Measurements from ENCODE around the gene USP48.

USP48 gene

DNA sequence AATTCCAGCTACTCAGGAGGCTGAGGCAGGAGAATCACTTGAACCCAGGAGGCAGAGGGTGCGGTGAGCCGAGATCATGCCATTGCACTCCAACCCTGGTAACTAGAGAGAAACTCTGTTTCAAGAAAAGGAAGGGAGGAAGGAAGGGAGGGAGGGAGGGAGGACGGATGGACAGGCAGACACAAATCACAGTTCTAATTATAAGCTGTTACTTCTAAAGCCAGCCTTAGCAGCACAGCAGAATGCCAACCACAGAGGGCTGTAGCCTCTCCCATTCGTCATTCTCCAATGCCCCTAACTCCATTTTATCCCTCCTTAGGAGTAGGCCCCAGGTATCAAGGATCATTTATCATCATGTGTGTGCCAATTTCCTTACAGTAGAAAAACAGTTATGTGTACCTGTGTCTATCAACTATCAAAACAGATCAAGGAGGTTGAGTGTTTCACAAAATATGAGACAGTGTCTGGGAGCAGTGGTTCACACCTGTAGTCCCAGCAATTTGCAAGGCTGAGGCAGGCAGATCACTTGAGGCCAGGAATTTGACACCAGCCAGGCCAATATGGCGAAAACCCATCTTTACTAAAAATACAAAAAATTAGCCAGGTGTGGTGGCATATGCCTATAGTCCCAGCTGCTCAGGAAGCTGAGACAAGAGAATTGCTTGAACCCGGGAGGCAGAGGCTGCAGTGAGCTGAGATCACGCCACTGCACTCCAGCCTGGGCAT lies 19.1 kb downstream of the USP48 start:
- Histone ChIP-seq H3K27ac (ENCODE audit: low read depth, low read length) (peak overlapping the region; percentile 42), H3K9me3 (ENCODE audit: control insufficient read depth in 5 of 5, low read length in 5 of 5) (no peaks in the 10 kb centered on the region), H3K4me1 (ENCODE audit: control insufficient read depth in 5 of 5, insufficient read depth in 5 of 5, low read length in 5 of 5) (peaks cover 0 to 31% (median 28%) of the 10 kb centered on the region in 5 donors), H3K9ac (ENCODE audit: low read length in 5 of 5) (no peak overlapping the region), H3K27me3 (ENCODE audit: control insufficient read depth in 5 of 5, insufficient read depth in 4 of 5, low read length in 5 of 5) (no peaks in the 10 kb centered on the region), H3K36me3 (ENCODE audit: control insufficient read depth in 5 of 5, insufficient read depth in 5 of 5, low read length in 5 of 5) (no peaks in the 10 kb centered on the region), H3K4me3 (ENCODE audit: low read depth in 1 of 5, low read length in 5 of 5) (no peak overlapping the region)

DNA sequence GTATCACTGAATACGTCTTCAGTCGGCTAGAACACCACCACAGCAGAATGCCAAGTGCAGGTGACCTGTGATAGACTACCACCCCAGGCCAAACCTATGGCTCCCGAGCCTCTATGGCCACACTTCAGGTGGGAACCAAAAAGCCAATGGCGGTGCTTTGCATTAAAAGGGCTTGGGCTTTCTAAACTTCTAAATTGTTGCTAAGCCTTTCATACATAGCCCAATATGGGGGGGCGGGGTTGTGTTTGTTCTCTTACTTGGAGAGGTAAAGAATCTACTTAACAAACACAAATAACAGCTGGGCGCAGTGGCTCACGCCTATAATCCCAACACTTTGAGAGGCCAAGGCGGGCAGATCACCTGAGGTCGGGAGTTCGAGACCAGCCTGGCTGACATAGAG lies 19.7 kb downstream of the USP48 start:
- Histone ChIP-seq H3K9ac (ENCODE audit: low read length in 5 of 5) (no peak overlapping the region), H3K27ac (ENCODE audit: low read depth, low read length) (no peak overlapping the region), H3K36me3 (ENCODE audit: control insufficient read depth in 5 of 5, insufficient read depth in 5 of 5, low read length in 5 of 5) (no peaks in the 10 kb centered on the region), H3K9me3 (ENCODE audit: control insufficient read depth in 5 of 5, low read length in 5 of 5) (no peaks in the 10 kb centered on the region), H3K4me3 (ENCODE audit: low read depth in 1 of 5, low read length in 5 of 5) (no peak overlapping the region), H3K27me3 (ENCODE audit: control insufficient read depth in 5 of 5, insufficient read depth in 4 of 5, low read length in 5 of 5) (no peaks in the 10 kb centered on the region), H3K4me1 (ENCODE audit: control insufficient read depth in 5 of 5, insufficient read depth in 5 of 5, low read length in 5 of 5) (peaks cover 0 to 31% (median 25%) of the 10 kb centered on the region in 5 donors)

DNA sequence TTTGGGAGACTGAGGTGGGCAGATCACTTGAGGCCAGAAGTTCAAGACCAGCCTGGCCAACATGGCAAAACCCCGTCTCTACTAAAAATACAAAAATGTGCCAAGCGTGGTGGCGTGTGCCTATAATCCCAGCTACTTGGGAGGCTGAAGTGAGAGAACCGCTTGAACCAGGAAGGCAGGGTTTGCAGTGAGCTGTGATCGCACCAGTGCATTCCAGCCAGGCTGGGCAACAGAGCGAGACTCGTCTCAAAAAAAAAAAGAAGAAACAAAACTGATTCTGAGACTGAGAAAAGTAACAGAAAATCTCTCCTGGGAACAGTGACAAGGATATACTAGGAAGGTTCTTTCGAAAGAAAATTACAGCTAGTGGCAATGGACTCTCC lies 20.9 kb downstream of the USP48 start:
- no peak overlapping the region for H3K4me3 ChIP-seq (ENCODE audit: low read depth in 1 of 5, low read length in 5 of 5)
- no peaks in the 10 kb centered on the region for H3K27me3 ChIP-seq (ENCODE audit: control insufficient read depth in 5 of 5, insufficient read depth in 4 of 5, low read length in 5 of 5)
- H3K27ac ChIP-seq (ENCODE audit: low read depth, low read length), result no peak overlapping the region
- H3K9ac ChIP-seq (ENCODE audit: low read length in 5 of 5), result no peak overlapping the region
- H3K36me3 ChIP-seq (ENCODE audit: control insufficient read depth in 5 of 5, insufficient read depth in 5 of 5, low read length in 5 of 5), result no peaks in the 10 kb centered on the region
- peaks cover 0 to 23% (median 21%) of the 10 kb centered on the region in 5 donors for H3K4me1 ChIP-seq (ENCODE audit: control insufficient read depth in 5 of 5, insufficient read depth in 5 of 5, low read length in 5 of 5)
- H3K9me3 ChIP-seq (ENCODE audit: control insufficient read depth in 5 of 5, low read length in 5 of 5), result no peaks in the 10 kb centered on the region

DNA sequence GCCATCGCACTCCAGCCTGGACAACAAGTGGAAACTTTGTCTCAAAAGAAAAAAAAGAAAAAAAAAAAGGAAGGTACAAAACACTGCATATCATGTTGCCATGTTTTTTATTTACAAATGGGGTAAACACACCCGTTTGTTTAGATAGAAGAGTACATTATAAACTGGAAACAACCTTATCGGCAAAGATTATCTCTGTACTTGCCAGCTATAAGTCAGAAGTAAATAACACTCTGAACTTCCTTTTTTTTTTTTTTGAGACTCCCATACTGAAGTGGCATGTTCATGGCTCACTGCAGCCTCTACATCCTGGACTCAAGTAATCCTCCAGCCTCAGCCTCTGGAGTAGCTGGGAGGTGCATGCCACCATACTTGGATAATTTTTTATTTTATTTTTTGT lies 21.9 kb downstream of the USP48 start:
- Histone ChIP-seq H3K27ac (ENCODE audit: low read depth, low read length) (no peak overlapping the region), H3K4me1 (ENCODE audit: control insufficient read depth in 5 of 5, insufficient read depth in 5 of 5, low read length in 5 of 5) (peaks cover 0 to 23% (median 21%) of the 10 kb centered on the region in 5 donors), H3K36me3 (ENCODE audit: control insufficient read depth in 5 of 5, insufficient read depth in 5 of 5, low read length in 5 of 5) (peaks cover 0 to 2% (median 0%) of the 10 kb centered on the region in 5 donors), H3K9ac (ENCODE audit: low read length in 5 of 5) (no peak overlapping the region), H3K4me3 (ENCODE audit: low read depth in 1 of 5, low read length in 5 of 5) (no peak overlapping the region), H3K27me3 (ENCODE audit: control insufficient read depth in 5 of 5, insufficient read depth in 4 of 5, low read length in 5 of 5) (no peaks in the 10 kb centered on the region), H3K9me3 (ENCODE audit: control insufficient read depth in 5 of 5, low read length in 5 of 5) (no peaks in the 10 kb centered on the region)

DNA sequence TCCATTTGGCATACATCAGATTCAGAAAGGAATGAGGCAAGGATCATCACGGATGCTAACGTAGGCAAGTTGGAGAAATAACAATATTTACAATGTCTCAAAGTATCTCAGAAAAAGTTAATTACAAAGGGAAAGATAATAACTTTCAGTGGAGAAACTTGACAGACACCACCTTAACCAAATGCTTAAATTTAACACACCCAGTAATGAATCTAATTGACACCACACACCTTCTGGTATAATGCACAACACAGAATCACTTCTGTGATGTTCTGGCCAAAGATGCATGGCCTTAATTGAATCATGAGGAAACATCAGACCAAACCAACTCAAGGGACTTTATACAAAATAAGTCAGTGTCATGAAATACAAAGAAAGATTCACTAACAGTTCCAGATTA lies 23.1 kb downstream of the USP48 start:
- no peaks in the 10 kb centered on the region for H3K27me3 ChIP-seq (ENCODE audit: control insufficient read depth in 5 of 5, insufficient read depth in 4 of 5, low read length in 5 of 5)
- no peak overlapping the region for H3K4me3 ChIP-seq (ENCODE audit: low read depth in 1 of 5, low read length in 5 of 5)
- no peak overlapping the region for H3K27ac ChIP-seq (ENCODE audit: low read depth, low read length)
- H3K9me3 ChIP-seq (ENCODE audit: control insufficient read depth in 5 of 5, low read length in 5 of 5), result no peaks in the 10 kb centered on the region
- H3K4me1 ChIP-seq (ENCODE audit: control insufficient read depth in 5 of 5, insufficient read depth in 5 of 5, low read length in 5 of 5), result peaks cover 0 to 18% (median 16%) of the 10 kb centered on the region in 5 donors
- H3K9ac ChIP-seq (ENCODE audit: low read length in 5 of 5), result no peak overlapping the region
- H3K36me3 ChIP-seq (ENCODE audit: control insufficient read depth in 5 of 5, insufficient read depth in 5 of 5, low read length in 5 of 5), result peaks cover 0 to 11% (median 10%) of the 10 kb centered on the region in 5 donors

DNA sequence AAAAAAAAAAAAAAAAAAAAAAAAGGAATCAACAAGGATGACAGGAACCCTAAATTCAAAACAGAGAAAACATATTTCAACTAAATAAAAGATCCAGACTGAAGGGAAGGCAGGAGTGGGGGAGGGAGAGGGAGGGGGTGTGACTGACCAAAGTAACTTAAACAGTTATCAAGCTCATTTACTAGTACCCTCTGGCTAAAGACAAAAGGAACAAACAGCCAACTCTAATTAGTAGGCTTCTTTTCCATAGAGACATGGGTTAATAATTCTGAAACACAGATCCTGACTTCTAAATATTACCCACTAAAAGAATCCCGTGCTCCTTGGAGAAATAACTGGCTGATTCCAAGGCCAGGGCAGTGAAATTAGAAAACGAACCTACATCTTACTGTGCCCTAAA lies 23.8 kb downstream of the USP48 start:
- Histone ChIP-seq H3K27ac (ENCODE audit: low read depth, low read length) (no peak overlapping the region), H3K36me3 (ENCODE audit: control insufficient read depth in 5 of 5, insufficient read depth in 5 of 5, low read length in 5 of 5) (peaks cover 2 to 17% (median 16%) of the 10 kb centered on the region in 5 donors), H3K27me3 (ENCODE audit: control insufficient read depth in 5 of 5, insufficient read depth in 4 of 5, low read length in 5 of 5) (no peaks in the 10 kb centered on the region), H3K9ac (ENCODE audit: low read length in 5 of 5) (no peak overlapping the region), H3K9me3 (ENCODE audit: control insufficient read depth in 5 of 5, low read length in 5 of 5) (no peaks in the 10 kb centered on the region), H3K4me3 (ENCODE audit: low read depth in 1 of 5, low read length in 5 of 5) (no peak overlapping the region), H3K4me1 (ENCODE audit: control insufficient read depth in 5 of 5, insufficient read depth in 5 of 5, low read length in 5 of 5) (peaks cover 0 to 12% (median 11%) of the 10 kb centered on the region in 5 donors)

DNA sequence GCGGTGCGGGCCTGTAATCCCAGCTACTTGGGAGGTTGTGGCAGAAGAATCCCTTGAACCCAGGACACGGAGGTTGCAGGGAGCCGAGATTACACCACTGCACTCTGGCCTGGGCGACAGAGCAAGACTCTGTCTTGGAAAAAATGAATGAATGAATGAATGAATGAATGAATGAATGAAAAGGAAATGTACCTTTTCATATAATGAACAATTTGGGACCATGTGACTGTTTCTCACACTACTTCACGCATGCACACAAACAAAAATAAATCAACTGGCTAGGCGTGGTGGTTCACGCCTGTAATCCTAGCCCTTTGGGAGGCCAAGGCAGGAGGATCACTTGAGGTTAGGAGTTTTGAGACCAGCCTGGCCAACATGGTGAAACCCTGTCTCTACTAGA lies 24.3 kb downstream of the USP48 start:
- H3K4me1 ChIP-seq (ENCODE audit: control insufficient read depth in 5 of 5, insufficient read depth in 5 of 5, low read length in 5 of 5), result peaks cover 0 to 7% (median 5%) of the 10 kb centered on the region in 5 donors
- no peak overlapping the region for H3K4me3 ChIP-seq (ENCODE audit: low read depth in 1 of 5, low read length in 5 of 5)
- no peak overlapping the region for H3K9ac ChIP-seq (ENCODE audit: low read length in 5 of 5)
- H3K27me3 ChIP-seq (ENCODE audit: control insufficient read depth in 5 of 5, insufficient read depth in 4 of 5, low read length in 5 of 5), result no peaks in the 10 kb centered on the region
- H3K36me3 ChIP-seq (ENCODE audit: control insufficient read depth in 5 of 5, insufficient read depth in 5 of 5, low read length in 5 of 5), result peaks cover 4 to 23% (median 19%) of the 10 kb centered on the region in 5 donors
- no peaks in the 10 kb centered on the region for H3K9me3 ChIP-seq (ENCODE audit: control insufficient read depth in 5 of 5, low read length in 5 of 5)
- H3K27ac ChIP-seq (ENCODE audit: low read depth, low read length), result no peak overlapping the region

DNA sequence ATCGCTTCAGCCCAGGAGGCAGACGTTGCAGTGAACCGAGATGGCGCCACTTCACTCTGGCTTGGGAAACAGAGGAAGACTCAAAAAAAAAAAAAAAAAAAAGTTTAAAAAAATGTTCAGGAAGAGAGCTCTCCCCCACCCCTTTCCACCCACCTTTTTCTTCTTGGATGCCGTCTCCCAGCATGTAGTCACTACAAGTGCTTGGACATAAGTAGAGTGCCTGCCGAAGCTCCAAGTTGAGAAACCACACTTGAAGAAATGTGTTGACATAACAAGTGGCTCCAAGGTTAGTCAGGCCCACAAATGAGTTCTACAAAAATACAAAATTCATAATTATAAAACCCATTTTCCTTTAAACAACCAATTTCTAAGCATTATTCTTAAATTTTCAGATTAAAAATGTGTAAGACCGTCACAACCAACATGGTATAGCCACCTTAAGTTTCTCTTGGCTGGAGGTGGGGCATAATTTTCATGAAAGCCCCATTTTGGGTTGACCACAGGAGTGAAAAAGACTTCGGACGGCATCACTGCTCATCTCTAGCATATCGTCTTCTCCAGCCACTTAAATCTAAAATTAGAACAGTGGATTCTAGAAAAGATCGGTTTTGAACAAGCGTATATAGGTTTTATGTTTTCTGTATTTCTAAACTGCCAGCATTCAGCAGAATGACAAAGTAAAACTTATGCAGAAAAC lies 26.4 kb downstream of the USP48 start:
- no peaks in the 10 kb centered on the region for H3K4me1 ChIP-seq (ENCODE audit: control insufficient read depth in 5 of 5, insufficient read depth in 5 of 5, low read length in 5 of 5)
- H3K27ac ChIP-seq (ENCODE audit: low read depth, low read length), result no peak overlapping the region
- no peak overlapping the region for H3K4me3 ChIP-seq (ENCODE audit: low read depth in 1 of 5, low read length in 5 of 5)
- H3K9ac ChIP-seq (ENCODE audit: low read length in 5 of 5), result no peak overlapping the region
- no peaks in the 10 kb centered on the region for H3K27me3 ChIP-seq (ENCODE audit: control insufficient read depth in 5 of 5, insufficient read depth in 4 of 5, low read length in 5 of 5)
- H3K9me3 ChIP-seq (ENCODE audit: control insufficient read depth in 5 of 5, low read length in 5 of 5), result no peaks in the 10 kb centered on the region
- H3K36me3 ChIP-seq (ENCODE audit: control insufficient read depth in 5 of 5, insufficient read depth in 5 of 5, low read length in 5 of 5), result peaks cover 13 to 43% (median 35%) of the 10 kb centered on the region in 5 donors

DNA sequence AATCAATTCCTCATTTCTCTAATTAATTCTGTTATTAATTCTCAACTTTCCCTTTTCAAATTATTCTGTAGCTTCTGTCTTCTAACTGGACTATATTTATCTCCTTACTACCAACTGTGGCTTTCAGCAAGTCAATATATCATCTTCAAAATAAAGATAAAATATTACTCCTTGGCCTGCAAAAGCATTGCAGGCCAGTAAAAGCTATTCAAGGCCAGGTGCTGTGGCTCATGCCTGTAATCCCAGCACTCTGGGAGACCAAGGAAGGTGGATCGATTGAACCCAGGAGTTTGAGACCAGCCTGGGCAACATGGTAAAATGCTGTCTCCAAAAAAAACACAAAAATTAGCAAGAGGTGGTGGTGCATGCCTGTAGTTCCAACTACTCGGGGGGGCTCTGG lies 27.9 kb downstream of the USP48 start:
- Histone ChIP-seq H3K4me1 (ENCODE audit: control insufficient read depth in 5 of 5, insufficient read depth in 5 of 5, low read length in 5 of 5) (no peaks in the 10 kb centered on the region), H3K36me3 (ENCODE audit: control insufficient read depth in 5 of 5, insufficient read depth in 5 of 5, low read length in 5 of 5) (peaks cover 22 to 56% (median 42%) of the 10 kb centered on the region in 5 donors), H3K27me3 (ENCODE audit: control insufficient read depth in 5 of 5, insufficient read depth in 4 of 5, low read length in 5 of 5) (no peaks in the 10 kb centered on the region), H3K4me3 (ENCODE audit: low read depth in 1 of 5, low read length in 5 of 5) (no peak overlapping the region), H3K9me3 (ENCODE audit: control insufficient read depth in 5 of 5, low read length in 5 of 5) (no peaks in the 10 kb centered on the region), H3K9ac (ENCODE audit: low read length in 5 of 5) (no peak overlapping the region), H3K27ac (ENCODE audit: low read depth, low read length) (no peak overlapping the region)

DNA sequence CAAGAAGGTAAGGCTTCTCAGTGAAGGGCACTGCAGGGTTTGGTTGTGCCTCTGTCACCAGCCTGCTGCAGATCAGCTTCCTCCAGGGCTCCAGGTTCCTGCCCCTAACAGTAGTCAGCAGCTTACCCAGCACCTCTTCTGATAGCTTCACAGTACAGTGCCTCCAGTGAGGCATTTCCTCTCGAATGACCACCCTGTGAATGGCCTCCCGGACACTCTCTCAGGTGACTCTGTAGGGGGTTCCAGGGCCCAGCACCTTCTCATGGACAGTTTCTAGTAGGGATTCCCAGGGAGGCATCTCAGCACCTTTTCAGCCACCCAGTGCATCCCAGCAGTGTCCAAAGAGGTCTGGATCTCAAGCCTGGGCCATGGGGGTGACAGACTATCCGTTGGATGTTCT lies 28.4 kb downstream of the USP48 start:
- H3K27ac ChIP-seq (ENCODE audit: low read depth, low read length), result no peak overlapping the region
- H3K9ac ChIP-seq (ENCODE audit: low read length in 5 of 5), result no peak overlapping the region
- H3K27me3 ChIP-seq (ENCODE audit: control insufficient read depth in 5 of 5, insufficient read depth in 4 of 5, low read length in 5 of 5), result no peaks in the 10 kb centered on the region
- H3K4me3 ChIP-seq (ENCODE audit: low read depth in 1 of 5, low read length in 5 of 5), result no peak overlapping the region
- H3K9me3 ChIP-seq (ENCODE audit: control insufficient read depth in 5 of 5, low read length in 5 of 5), result no peaks in the 10 kb centered on the region
- H3K4me1 ChIP-seq (ENCODE audit: control insufficient read depth in 5 of 5, insufficient read depth in 5 of 5, low read length in 5 of 5), result no peaks in the 10 kb centered on the region
- H3K36me3 ChIP-seq (ENCODE audit: control insufficient read depth in 5 of 5, insufficient read depth in 5 of 5, low read length in 5 of 5), result peaks cover 22 to 60% (median 44%) of the 10 kb centered on the region in 5 donors
